HG03457 (cell line): ENCODE results near the gene MFAP4.

Source experiments
- ATAC-seq: cut with Tn5 transposase; IDR thresholded peaks from one replicate; pipeline ENCODE4 v1.9.1; 2021; ENCODE audit warnings: moderate number of reproducible peaks; ENCODE audit not compliant: unreplicated experiment

Gene MFAP4

DNA sequence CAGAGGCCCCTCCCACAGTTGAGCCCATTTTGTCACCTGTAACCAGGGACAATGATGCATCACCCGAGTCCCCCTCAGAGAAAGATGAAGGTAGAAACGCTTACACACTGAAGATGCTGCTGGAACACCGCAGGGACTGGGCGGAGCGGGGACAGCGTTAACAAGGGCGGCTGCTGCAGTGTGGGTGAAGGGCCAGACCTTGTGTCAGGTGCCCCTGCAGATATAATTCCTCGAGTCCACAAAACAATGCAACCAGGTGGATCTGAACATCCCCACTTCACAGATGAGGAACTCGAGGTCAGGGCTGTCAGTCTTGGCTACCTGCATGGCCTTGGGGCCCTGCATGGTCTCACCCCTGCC is 15.0 kb downstream of the MFAP4 start:
- no peak for ATAC-seq

DNA sequence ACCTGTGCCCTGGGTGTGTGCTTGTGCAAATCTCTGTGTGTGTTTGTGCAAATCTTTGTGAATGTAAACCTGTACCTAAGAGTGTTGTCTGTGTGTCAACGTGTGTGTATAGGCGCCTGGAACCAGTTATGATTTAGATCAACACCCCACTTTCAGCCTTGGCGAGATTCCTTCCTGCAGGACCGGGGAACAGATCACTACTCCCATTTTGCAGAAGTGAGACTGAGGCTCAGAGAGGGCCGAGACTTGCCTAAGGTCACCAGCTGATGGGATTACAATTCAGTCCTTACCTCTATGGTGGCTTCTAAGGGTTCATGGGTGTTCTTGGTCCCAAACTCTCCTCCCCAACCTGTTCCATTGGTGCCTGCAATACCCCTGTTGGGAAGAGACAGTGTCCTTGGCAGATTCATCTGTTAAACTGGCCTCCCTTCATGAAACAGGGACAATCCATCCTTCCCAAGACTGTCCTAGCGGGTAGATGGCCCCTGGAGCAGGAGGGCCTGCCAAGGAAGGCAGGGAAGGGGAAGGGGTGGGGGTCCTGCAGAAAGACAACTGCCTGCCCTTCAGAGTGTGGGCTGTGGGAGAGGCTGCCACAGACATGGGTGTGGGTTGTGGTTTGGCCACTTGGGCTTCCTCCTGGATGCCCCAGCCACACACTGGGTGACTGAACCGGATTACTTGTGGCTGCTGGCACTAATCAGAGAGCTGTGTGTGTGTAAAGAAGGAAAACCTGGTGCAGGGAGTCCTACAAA is 15.6 kb downstream of the MFAP4 start:
- ATAC-seq: no peak

DNA sequence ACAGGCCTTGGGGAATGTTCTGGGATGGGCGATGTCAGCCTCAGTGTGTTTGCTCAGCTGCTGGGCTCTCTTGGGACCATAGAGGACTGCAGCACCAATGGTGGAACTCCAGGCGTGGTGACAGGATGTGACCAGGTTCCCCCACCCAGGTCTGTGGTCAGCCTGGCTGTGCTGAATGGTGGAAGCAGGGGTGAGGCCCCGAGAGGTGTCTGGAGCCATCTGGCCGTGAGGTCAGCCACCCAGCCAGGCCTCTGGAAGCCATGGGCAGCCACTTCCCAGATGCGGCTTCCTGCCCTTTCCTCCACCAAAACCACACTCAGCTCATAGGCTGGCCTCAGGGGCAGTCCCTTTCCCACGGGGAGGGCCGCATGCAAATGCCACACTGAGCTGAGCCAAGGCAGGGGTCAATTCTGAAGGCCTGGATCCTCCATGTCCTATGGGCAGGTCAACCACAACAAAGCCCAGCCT is 16.5 kb downstream of the MFAP4 start:
- peak; percentile 46 for ATAC-seq

DNA sequence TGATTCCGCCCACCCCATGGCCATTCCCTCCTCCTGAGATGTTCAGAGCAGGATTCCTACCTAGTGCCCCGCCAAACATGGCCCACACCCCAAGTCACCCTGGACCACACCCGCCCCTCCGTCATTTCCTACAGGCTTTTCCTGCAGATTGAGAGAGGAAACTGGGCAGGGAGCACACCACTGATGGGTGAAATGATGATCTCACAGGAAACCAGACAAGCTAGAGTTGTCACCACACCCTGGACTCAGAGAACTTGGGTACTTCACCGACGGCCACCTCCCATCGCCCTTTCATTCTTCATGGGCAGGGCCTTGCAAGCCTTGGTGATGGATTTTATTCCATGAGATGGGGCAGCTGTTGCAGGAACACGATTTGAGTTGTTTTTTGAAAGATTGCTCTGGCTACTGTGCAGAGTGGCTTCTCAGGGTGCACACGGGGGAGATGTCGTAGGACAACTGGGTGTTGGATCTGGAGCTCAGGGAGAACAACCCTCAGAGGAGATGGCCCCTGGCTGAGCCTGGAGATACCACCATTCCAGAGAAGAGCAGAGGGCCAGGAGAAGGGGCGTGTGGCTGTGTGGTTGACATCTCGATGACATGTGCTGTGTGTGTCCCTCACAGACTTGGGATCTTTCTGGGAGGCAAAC is 17.0 kb downstream of the MFAP4 start:
- no peak for ATAC-seq

DNA sequence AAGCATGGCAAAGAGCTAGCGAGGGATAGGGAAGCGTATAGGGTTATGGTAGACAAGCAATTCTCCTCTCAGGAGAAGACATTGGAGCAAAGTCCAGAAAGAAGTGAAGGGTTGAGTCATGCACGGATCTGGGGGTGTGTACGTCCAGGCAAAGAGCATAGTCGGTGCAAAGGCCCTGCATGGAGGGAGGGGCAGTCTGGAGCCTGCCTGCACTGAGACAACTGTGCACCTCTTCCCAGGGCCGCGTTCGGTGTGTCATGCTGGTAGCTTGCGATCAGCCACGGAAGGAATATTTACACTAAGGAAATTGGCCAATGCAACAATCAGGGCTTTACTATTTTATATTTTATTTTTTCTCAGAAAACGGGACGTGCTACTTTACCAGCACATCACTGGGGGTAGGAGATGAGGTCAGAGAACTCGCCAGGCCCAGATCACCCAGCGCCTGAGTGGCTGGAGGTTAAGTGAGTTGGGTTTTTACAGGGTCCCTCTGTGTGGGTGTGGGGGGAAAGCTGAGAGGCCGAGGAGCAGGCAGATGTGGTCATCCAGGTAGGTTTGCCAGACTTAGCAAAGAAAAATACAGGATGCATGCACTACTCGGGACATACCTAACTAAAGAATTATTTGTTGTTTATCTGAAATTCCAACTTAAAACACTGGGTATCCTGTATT is 17.7 kb downstream of the MFAP4 start:
- ATAC-seq: no peak

DNA sequence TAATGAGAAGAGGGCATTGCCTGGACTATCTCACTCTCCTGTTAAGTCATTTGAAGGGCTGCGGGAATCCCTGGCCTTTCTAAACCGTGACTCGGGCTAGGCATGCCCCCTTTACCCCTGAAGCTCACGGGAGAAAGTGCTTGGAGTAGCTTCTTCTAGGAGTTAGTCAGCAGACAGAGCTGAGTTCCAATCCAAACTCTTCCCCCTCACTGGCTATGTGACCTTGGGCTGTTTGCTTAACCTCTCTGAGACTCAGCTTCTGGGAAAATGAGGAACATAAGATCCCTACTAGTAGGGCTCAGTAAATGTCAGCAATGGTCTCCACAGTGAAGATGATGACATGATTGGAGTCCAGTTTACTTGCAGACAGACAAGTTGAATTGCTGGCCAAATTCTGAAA is 18.8 kb downstream of the MFAP4 start:
- ATAC-seq: no peak

DNA sequence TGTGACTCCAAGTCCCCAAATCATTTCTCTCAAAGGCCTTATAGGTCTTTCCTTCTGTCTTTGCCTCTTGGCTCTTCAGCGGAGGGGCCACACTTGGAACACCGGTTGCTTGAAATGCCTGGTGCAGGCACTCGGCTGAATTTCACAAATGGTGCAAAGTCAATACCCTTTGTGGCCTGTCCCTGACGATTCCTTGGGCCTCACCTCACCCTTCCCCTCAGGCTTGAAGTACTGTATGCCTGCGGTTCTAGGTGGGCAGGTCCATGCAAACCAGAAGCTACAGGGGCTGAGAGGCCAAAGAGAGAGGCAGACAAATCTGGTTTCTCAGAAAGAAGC is 20.4 kb downstream of the MFAP4 start:
- no peak for ATAC-seq

DNA sequence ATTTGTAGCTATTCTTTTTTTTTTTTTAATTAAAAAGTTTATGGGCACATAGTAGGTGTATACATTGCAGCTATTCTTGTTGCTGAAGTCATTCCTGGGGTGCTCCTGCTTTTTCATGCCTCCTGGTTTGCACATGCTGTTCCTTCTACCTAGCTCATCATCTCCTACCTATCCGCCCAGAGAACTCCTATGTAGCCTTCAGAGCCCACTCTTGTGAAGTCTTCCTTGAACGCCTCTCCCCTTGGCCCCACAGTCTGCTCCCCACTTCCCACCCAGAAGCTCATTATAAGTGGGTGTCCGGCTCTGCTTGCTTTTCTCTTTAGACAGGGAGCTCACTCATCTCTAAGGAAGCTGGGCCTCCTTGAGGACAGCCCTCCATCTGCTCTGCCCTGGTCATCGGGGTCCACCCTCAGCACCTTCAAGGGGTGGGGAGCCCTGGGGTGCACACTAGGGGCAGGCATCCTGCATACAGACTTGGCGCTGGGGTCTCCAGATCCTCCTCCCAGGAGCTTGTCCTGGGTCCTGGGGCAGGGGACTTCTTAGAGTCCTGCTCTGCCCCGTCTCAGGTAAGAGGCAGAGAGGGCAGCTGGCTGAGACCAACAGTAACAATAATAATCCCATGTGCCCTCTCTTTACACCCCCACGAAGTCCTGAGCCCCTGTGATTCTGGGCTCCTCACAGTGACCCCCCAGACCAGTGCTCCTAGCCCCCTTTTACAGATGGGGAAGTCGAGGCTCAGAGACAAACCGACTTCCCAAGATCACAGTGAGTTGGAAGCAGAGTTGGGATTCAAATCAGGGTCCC is 21.0 kb downstream of the MFAP4 start:
- ATAC-seq: no peak

DNA sequence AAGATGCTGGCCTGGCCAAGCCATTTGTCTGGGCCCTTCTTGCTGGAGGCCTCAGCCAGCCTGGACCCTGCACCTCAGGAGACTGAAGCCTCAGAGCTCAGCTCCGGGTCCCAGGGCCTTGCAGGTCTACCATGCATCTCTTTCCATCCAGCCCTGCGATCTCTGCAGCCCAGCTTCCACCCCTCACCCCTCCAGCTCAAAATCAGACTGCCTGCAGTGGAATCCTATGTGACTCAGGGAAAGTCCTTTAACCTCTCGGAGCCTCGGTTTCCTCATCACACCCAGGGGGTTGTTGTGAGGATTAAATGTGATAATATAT is 21.5 kb downstream of the MFAP4 start:
- no peak for ATAC-seq

DNA sequence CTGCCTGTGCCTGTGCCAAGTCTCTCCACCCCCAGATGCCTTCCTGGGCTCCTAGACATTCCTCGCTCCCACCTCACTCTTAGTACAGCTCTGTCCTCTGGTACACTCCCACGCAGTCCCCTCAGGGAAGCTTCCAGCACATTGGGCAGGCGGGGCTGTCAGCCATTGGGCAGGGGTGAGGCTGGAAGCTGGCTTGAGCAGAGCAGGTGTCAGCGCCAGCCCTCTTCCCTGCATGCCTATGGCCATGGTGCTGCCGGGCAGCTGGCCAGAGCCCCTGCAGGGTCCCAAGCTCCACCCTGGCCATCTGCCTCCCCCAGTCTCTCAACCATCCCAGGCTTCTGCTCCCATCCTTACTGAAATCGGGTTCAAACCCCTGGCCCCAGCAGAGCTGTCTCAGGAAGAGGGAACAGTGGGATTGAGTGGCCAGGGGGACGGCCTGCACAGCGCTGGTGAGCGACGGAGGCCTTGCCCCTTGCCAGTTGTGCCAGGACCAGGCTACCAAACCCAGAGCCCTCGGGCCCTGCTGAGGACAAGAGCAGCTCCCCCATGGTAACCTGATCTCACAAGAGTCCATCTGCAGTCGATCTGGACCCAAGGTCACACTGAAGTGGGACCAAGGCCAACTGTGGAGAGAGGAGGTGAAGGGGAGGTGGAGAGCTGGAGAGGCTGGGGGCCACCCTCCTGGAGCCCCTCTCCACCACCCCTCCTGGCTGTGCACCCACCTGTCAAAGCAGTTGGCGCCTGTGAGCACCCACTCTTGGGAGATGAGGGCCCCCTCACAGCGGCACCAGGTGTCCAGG is 22.1 kb downstream of the MFAP4 start:
- ATAC-seq: no peak

DNA sequence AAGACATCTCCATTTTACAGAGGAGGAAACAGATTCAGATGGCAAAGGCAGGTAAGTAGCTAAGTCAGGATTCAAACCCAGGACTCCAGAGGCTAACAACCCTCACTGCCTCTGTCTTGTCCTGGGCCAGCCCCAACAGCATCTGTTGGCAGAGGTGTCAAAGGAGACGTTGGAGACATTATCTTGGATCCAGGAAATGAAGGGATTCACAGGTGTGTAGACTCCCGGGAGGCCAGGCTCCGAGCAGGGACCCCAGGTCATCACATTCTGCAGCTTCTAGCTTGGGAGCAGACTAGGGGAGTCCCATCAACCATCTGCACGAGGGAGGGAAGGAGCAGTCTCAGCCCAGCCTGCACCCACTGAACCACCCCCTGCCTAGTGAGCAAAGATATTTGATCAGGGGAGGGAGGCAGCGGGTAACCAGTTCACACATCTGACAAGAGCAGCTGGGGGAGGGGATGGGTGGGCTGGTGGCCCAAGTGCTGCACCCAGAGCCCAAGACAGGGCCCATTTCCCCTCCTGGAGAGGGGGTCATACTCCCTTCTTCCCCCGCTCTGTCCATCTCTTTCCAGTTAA is 23.4 kb downstream of the MFAP4 start:
- ATAC-seq: no peak

DNA sequence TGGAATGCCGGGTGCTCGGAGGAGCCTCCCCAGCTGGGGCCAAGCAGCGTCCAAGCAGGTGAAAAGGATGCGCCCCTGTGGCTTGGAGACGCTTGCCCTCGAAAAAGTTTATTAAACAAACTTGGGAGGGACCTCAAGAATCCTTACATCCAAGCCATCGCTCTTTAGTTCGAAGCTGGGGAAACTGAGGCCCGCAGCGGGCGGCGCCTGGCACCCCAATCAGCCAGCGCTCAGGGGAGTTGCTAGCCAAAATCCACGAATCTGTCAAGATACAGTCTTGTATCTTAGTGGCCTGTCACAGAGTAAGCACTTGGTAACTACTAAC is 23.9 kb downstream of the MFAP4 start:
- no peak for ATAC-seq

DNA sequence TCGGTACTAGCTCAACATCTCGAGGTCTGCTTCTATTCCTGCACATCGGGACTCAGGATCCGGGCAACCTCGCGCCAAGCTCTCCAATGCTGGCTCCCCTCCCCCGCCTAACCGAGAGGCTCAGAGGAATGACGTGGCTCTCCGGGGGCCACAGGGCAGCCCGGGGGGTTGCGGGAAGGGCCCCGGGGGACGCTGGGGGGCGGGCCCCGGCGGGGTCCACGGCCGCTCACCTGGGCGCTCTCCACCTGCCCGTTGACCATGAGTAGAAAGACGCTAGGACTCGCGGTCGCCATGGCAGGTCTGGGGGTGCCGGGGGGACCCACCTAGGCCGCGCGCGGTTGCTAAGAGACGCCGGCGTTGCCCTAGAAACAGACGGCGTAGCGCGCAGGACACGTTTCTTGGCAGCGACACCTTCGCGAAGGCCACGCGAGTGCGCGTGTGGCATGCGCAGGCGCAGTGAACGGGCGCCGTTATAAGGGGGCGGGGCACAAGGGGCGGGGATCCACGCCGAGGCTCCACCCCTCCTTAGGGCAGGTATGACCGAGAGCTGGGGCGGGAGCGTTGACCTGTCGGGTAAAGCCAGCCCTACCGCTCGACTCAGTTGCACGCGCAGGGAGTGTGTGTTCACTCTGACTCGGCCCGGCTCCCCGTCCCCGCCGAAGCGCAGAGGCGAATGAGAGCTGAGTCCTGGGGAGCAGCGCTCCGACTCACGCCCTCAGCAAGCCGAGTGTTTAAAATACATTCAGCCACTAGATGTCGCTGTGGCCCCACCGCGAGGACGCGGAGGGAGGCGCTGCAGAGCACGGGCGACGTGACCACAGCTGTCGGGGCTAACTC is 24.5 kb downstream of the MFAP4 start, which contains the start of gene B9D1:
Gene B9D1, minus strand, starts transcription at position 447 of the 837 bp plus-strand sequence. Its CDS starts 154 bp downstream, at position 293.
- ATAC-seq: peak; percentile 55

DNA sequence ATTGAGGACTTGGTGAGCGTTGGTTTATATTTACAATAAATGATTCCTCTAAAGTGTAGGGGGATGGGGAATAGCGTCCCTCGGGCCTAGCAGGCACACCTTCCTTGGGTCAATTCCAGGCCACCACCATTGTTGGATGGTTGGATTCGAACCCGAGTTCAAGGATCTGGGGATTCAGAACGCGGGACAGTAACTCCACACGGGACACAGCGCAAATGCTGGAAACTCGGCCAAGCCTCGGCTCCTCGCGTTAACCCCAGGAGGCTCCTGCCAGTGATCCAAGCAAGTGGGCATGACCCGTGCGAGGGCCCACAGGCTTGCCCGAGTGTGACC is 25.1 kb downstream of the MFAP4 start:
- no peak for ATAC-seq

DNA sequence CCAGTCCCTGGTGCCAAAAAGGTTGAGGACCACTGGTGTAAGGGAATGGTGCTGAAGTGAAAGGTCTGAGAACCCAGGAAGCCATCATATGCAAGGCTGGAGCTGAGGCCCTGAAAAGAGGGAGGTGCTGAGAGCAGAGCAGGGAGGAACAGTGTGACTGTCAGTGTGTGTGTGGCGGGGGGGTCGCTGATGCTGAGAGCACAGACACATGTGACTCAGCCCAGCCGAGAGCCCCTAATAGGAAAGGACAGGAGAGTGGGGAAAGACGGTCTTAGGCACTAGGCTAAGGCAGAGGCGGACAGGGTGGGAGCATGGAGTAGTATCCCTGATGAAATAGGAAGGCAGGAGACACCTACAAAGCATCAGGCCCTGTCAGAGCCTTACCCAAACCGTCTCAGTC is 25.7 kb downstream of the MFAP4 start:
- ATAC-seq: no peak

DNA sequence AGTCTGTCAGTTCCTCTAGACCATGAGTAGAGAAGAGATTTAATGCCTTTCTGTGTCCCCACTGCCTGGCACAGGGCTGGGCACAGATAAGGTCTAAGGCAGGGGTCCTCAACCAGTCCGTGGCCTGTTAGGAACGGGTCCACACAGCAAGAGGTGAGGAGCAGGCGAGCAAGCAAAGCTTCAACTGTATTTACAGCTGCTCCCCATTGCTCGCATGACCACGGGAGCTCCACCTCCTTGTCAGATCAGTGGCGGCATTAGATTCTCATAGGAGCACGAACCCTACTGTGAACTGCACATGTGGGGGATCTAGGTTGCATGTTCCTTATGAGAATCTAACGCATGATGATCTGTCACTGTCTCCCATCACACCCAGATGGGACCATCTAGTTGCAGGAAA is 26.2 kb downstream of the MFAP4 start:
- ATAC-seq: no peak

DNA sequence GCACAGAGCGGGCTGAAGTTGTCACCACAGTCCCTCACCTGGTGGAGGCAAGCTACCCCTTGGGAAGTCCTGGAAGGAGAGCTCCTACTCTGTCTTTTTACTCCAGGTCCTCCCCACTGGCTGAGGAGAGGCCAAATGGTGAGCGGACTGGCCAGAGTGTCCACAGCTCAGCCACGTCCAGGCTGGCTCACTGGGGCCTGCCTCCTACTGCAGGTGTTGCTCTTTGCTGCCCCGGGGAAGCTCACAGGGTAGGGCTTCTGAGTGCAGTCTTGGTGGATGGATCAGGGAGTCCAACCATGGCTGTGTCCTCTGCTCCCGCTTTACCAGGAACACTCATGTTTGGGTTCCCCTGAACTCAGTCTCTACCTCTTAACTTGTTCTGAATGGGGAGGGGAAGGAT is 27.1 kb downstream of the MFAP4 start:
- no peak for ATAC-seq

DNA sequence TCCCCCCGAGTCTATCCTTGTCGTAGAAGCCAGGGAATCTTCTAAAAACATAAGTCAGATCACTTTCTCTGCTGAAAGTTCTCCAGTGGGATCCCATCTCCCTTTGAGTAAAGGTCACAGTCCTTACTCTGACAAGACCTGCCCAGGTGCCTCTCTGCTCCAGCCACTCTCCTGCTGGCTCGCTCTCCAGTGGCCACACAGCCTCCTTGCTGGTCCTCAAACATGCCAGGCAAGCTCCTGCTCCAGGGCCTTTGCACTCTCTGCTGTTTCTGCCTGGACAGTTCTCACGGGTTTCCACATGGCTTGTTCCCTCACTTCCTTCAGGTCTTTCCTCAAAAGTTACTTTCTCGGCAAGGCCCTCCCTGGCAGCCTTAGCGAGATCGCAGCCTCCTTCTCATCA is 27.8 kb downstream of the MFAP4 start:
- no peak for ATAC-seq

DNA sequence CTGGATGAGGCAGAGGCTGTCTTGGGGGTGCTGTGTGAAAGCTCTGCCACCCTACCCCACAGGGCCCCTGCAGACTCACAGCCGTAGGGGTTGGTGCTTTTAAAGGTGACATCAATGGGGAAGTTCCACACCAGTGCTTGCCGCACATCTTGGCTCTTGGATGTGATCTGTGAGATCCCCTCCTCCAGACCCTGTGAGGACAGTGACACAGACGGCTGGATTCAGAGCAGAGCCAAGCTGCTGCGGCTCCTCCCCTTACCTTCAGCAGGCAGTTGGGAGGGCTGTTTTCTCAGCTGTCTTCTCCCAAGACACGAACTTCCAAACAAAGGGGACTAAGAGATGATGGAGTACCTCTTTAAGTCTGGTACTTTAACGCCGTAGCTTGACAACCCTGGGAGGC is 29.2 kb downstream of the MFAP4 start:
- no peak for ATAC-seq

DNA sequence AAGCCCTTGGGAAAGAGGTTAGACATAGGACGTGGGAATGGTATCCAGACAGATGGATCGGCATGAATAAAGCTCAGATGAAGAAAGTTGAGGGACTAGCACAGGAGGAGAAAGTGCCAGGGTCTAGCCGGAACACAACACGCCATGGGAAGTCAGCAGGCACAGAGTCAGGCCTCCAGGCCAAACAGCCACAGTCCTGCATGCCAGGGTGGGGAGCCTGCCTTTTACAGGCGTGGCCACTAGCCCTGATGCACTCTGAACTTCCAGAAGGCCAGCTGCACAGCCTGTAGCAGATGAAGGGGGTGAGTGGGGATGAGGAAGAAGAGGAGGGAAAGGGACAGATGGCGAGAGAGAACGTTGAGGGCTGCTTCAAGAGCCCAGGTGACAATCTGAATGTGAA is 29.6 kb downstream of the MFAP4 start:
- no peak for ATAC-seq
